A673 (cell line): ENCODE measurements around the gene CABLES2. TPM values are rescaled to one million over a fixed set of nuclear protein-coding genes. Genes with fewer than 3 reads are reported as not detected.

Experiments used
- BruUV-seq: library from RNA; stranded (reverse); fragments of 400-500 nt; replicated peaks from 2 replicates; lab custom pipeline; 2021; lab: Mats Ljungman, UMichigan
- CTCF ChIA-PET: fragments of 300-600 bp; sonication (Branson Sonifier 250); formaldehyde crosslinking; loops from one replicate; lab custom pipeline; 2022; ENCODE audit warnings: antibody characterized with exemption; lab: Charles Lee
- POLR2A ChIA-PET: fragments of 300-600 bp; sonication (Branson Sonifier 250); formaldehyde crosslinking; loops from one replicate; lab custom pipeline; 2022; ENCODE audit warnings: antibody characterized with exemption; ENCODE audit not compliant: low non-redundant PET; lab: Charles Lee
- DNase-seq: peaks from one replicate; pipeline ENCODE4 v3.0.0-alpha.2; 2015; ENCODE audit warnings: low spot score
- H3K27ac ChIP-seq: fragments of 200-600 bp; sonication (generic); 2 replicates; pipeline ENCODE4 v1.5.1; 2016; ENCODE audit warnings: mixed run types, low read depth, mild to moderate bottlenecking, mixed read lengths, antibody characterized with exemption, low read length; ENCODE audit not compliant: poor library complexity, severe bottlenecking
- H3K27me3 ChIP-seq: fragments of 200-600 bp; sonication (generic); replicated peaks from 2 replicates; pipeline ENCODE4 v1.6.1; 2017; ENCODE audit warnings: mixed run types, low read depth, mild to moderate bottlenecking, mixed read lengths, antibody characterized with exemption, low read length; ENCODE audit not compliant: insufficient read depth, poor library complexity
- H3K36me3 ChIP-seq: fragments of 200-600 bp; sonication (generic); 2 replicates; pipeline ENCODE4 v1.6.1; 2016; ENCODE audit warnings: mixed run types, mild to moderate bottlenecking, mixed read lengths, antibody characterized with exemption, low read length; ENCODE audit not compliant: insufficient read depth, poor library complexity, severe bottlenecking
- H3K4me1 ChIP-seq: fragments of 200-600 bp; sonication (generic); 2 replicates; pipeline ENCODE4 v1.6.1; 2017; ENCODE audit warnings: mixed run types, mild to moderate bottlenecking, mixed read lengths, antibody characterized with exemption, low read length; ENCODE audit not compliant: insufficient read depth, poor library complexity, severe bottlenecking
- H3K4me3 ChIP-seq: fragments of 200-600 bp; sonication (generic); 2 replicates; pipeline ENCODE4 v1.5.1; 2016; ENCODE audit warnings: low read depth, mixed run types, mild to moderate bottlenecking, mixed read lengths, low read length; ENCODE audit not compliant: poor library complexity, severe bottlenecking
- H3K9me3 ChIP-seq: fragments of 200-600 bp; sonication (generic); 2 replicates; pipeline ENCODE4 v1.6.1; 2016; ENCODE audit warnings: mixed run types, low read depth, mild to moderate bottlenecking, mixed read lengths, antibody characterized with exemption, low read length; ENCODE audit not compliant: poor library complexity, severe bottlenecking
- EZH2 ChIP-seq: fragments of 200-600 bp; sonication (generic); IDR thresholded peaks from 2 replicates; pipeline ENCODE4 v1.6.1; 2017; ENCODE audit warnings: borderline replicate concordance, low read depth, mild to moderate bottlenecking, mixed read lengths, antibody characterized with exemption, low read length; ENCODE audit not compliant: poor library complexity, severe bottlenecking
- intact Hi-C: fragments of 100-400 bp; cut with micrococcal nuclease; formaldehyde crosslinking; loops from one replicate; pipeline ENCODE4 v1.10.0; 2022; ENCODE audit not compliant: unreplicated experiment
- total RNA-seq: library from RNA; stranded (reverse); gene quantifications from 2 replicates; pipeline ENCODE4 v1.2.3, GENCODE V29; 2021
- TF ChIP-seq, protein P1 (sequence below): fragments of 300-800, 200-600 bp; sonication (generic); conservative IDR thresholded peaks from 2 replicates; pipeline ENCODE4 v1.5.1; 2017; ENCODE audit warnings: low read depth, mild to moderate bottlenecking, antibody characterized with exemption, low read length, moderate library complexity, mixed read lengths

The CABLES2 gene
- total RNA-seq, 1 experiment from 2014 or later = 11.8 TPM

DNA sequence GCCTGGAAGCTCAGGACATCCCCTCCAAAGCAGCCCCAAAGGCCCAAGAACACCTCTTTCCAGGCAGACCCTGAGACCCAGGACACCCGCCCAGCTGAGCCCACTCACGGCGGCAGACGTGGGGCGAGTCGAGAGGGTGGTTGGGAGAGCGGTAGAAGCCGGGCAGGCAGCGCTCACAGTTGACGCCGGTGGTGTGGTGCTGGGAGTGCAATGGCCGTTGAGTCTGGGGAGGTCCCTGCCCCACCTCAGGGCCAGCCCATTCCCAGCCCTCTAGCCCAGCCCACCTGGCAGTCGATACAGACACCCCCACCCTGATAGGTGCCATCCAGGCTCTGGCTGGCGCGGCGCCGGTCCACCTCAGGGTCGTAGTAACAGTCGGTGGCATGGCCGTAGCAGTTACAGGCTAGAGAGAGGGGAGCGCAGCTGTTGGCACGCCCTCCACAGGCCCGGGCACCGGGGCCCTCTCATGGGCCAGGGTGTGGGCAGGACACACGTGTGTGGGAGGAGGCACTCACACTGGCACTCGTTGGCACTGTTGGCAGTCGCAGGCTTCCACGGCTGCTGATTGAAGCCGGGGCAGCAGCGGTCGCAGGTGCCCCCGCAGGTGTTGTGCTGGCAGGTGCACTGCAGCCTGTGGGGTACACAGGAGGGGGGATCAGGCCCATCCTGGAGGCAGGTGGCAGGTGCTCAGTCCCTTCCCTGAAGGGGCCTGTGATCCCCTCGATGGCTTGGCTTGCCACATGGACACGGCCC, 60.5 kb downstream of the CABLES2 start:
- POLR2A ChIA-PET = no interaction called here
- Histone ChIP-seq H3K36me3 (no peaks in the 10 kb centered on the region), H3K9me3 (no peaks in the 10 kb centered on the region), H3K27me3 (no peaks in the 10 kb centered on the region), H3K27ac (no peak overlapping the region), H3K4me3 (no peak overlapping the region), H3K4me1 (no peaks in the 10 kb centered on the region)
- no TSS peak for BruUV-seq
- CTCF ChIA-PET = no interaction called here
- intact Hi-C loops = no loop called here
- no peak for DNase-seq
- TF ChIP-seq EZH2 = no peak
- TF ChIP-seq, protein P1, sequence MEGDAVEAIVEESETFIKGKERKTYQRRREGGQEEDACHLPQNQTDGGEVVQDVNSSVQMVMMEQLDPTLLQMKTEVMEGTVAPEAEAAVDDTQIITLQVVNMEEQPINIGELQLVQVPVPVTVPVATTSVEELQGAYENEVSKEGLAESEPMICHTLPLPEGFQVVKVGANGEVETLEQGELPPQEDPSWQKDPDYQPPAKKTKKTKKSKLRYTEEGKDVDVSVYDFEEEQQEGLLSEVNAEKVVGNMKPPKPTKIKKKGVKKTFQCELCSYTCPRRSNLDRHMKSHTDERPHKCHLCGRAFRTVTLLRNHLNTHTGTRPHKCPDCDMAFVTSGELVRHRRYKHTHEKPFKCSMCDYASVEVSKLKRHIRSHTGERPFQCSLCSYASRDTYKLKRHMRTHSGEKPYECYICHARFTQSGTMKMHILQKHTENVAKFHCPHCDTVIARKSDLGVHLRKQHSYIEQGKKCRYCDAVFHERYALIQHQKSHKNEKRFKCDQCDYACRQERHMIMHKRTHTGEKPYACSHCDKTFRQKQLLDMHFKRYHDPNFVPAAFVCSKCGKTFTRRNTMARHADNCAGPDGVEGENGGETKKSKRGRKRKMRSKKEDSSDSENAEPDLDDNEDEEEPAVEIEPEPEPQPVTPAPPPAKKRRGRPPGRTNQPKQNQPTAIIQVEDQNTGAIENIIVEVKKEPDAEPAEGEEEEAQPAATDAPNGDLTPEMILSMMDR = no peak

DNA sequence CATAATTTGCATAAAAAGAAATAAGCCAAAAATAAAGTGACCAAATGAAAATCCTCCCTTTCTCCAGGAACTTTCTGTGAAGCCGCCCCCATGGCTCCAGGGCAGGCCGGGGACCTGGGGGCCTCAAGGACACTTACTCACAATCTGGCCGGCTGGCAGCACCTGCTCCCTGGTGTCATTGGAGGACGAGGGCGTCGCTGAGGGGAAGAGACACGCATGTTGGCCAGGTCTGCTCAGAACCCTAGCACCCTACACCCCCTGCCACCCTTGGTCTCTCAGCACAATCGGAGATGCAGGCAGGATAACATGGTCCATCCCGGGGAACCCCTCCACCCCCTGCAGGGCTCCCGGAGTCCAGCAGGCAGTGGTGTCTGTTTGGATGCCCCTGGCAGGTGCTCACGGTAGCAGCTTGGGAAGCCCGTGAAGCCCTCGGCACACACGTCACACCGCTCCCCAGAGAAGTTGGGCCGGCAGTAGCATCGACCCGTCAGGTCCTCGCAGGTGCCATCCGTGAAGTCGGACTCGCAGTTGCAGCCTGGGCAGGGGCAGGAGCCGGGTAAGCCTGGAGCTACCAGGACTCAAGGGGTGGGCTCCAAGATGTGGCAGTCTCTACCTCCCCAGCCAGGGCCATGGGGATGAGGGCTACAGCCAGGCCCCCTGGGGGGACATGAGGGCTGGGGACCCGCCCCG, 61.3 kb downstream of the CABLES2 start:
- Histone ChIP-seq H3K4me3 (no peak overlapping the region), H3K27ac (no peak overlapping the region), H3K36me3 (no peaks in the 10 kb centered on the region), H3K4me1 (no peaks in the 10 kb centered on the region), H3K27me3 (no peaks in the 10 kb centered on the region), H3K9me3 (no peaks in the 10 kb centered on the region)
- CTCF ChIA-PET = no interaction called here
- intact Hi-C loops = no loop called here
- no peak for DNase-seq
- no TSS peak for BruUV-seq
- TF ChIP-seq, protein P1 = no peak
- no peak for TF ChIP-seq EZH2
- POLR2A ChIA-PET = no interaction called here

DNA sequence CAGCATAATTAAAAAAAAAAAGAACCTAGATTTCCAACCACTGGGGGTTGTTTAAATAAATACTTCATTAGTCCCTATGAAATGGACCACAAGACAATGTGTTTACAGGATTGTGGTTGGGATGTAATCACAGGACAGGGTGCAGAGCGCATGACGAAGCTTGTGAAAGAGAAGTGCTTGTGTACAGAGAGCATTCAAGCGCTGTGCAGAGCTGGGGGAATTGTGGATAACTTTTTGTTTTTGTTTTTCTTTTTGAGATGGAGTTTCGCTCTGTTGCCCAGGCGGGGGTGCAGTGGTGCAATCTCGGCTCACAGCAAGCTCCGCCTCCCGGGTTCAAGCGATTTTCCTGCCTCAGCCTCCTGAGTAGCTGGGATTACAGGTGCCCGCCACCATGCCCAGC, 62.3 kb downstream of the CABLES2 start:
- BruUV-seq = no TSS peak
- intact Hi-C loops = no loop called here
- Histone ChIP-seq H3K27me3 (no peaks in the 10 kb centered on the region), H3K4me3 (no peak overlapping the region), H3K36me3 (no peaks in the 10 kb centered on the region), H3K9me3 (no peaks in the 10 kb centered on the region), H3K27ac (no peak overlapping the region), H3K4me1 (no peaks in the 10 kb centered on the region)
- POLR2A ChIA-PET = no interaction called here
- no peak for TF ChIP-seq EZH2
- TF ChIP-seq, protein P1 = no peak
- DNase-seq = no peak
- CTCF ChIA-PET = no interaction called here
